HEK293T (cell line): Measurements from ENCODE around the gene TRMT11.
A peak's percentile ranks its signal among the peaks of the same experiment; 100 is the strongest.

ENCODE experiments used
- CTCF ChIA-PET: fragments of 350-600 bp; formaldehyde crosslinking; extraction: SDS; loops from one replicate; lab custom pipeline; 2021; ENCODE audit warnings: antibody characterized with exemption, inconsistent platforms; lab: Yijun Ruan, JAX
- POLR2A ChIA-PET: fragments of 350-600 bp; formaldehyde crosslinking; extraction: SDS; loops from one replicate; lab custom pipeline; 2020; ENCODE audit warnings: antibody characterized with exemption, inconsistent platforms; lab: Yijun Ruan, JAX
- DNase-seq: peaks from one replicate; pipeline ENCODE4 v3.0.0; 2012; ENCODE audit warnings: mixed read lengths; ENCODE audit errors: extremely low spot score
- ARNT ChIP-seq: fragments of 450-650 bp; IDR thresholded peaks from 2 replicates; pipeline ENCODE4 v1.6.1; 2017; ENCODE audit warnings: mild to moderate bottlenecking
- BHLHE40 ChIP-seq: fragments of 450-650 bp; IDR thresholded peaks from 2 replicates; pipeline ENCODE4 v1.6.1; 2016; ENCODE audit warnings: mild to moderate bottlenecking, moderate library complexity, borderline replicate concordance
- CTBP1 ChIP-seq: fragments of 450-650 bp; IDR thresholded peaks from 2 replicates; pipeline ENCODE4 v1.6.1; 2016; ENCODE audit warnings: borderline replicate concordance
- ELF4 ChIP-seq: fragments of 450-650 bp; IDR thresholded peaks from 2 replicates; pipeline ENCODE4 v1.6.1; 2017; ENCODE audit warnings: antibody characterized with exemption
- FOXA1 ChIP-seq: fragments of 450-650 bp; IDR thresholded peaks from 2 replicates; pipeline ENCODE4 v1.6.1; 2016; ENCODE audit warnings: mild to moderate bottlenecking
- FOXK2 ChIP-seq: fragments of 450-650 bp; IDR thresholded peaks from 2 replicates; pipeline ENCODE4 v1.6.1; 2016; ENCODE audit warnings: mild to moderate bottlenecking
- FOXM1 ChIP-seq: fragments of 450-650 bp; IDR thresholded peaks from 2 replicates; pipeline ENCODE4 v1.6.1; 2017; ENCODE audit warnings: mild to moderate bottlenecking, borderline replicate concordance
- HDGF ChIP-seq: fragments of 450-650 bp; IDR thresholded peaks from 2 replicates; pipeline ENCODE4 v1.6.1; 2017; ENCODE audit warnings: antibody characterized with exemption, borderline replicate concordance
- L3MBTL2 ChIP-seq: fragments of 450-650 bp; conservative IDR thresholded peaks from 2 replicates; pipeline ENCODE4 v1.6.1; 2016; ENCODE audit warnings: mild to moderate bottlenecking
- LEF1 ChIP-seq: fragments of 450-650 bp; IDR thresholded peaks from 2 replicates; pipeline ENCODE4 v1.6.1; 2017; ENCODE audit warnings: mild to moderate bottlenecking, borderline replicate concordance
- NFRKB ChIP-seq: fragments of 450-650 bp; IDR thresholded peaks from 2 replicates; pipeline ENCODE4 v1.6.1; 2016; ENCODE audit warnings: mild to moderate bottlenecking, moderate library complexity
- SP1 ChIP-seq: fragments of 450-650 bp; IDR thresholded peaks from 2 replicates; pipeline ENCODE4 v1.6.1; 2017
- SUZ12 ChIP-seq: fragments of 450-650 bp; IDR thresholded peaks from 2 replicates; pipeline ENCODE4 v1.6.1; 2016; ENCODE audit warnings: mild to moderate bottlenecking
- TARDBP ChIP-seq: fragments of 450-650 bp; IDR thresholded peaks from 2 replicates; pipeline ENCODE4 v1.6.1; 2016
- ZNF384 ChIP-seq: fragments of 450-650 bp; IDR thresholded peaks from 2 replicates; pipeline ENCODE4 v1.6.1; 2016
- TF ChIP-seq, protein P1 (sequence below): fragments of 450-650 bp; IDR thresholded peaks from 2 replicates; pipeline ENCODE4 v1.6.1; 2016

TRMT11 gene

GRCh38 chr6:126063512-126064146, 77.3 kb downstream of the TRMT11 start:
- TF ChIP-seq, protein P1, sequence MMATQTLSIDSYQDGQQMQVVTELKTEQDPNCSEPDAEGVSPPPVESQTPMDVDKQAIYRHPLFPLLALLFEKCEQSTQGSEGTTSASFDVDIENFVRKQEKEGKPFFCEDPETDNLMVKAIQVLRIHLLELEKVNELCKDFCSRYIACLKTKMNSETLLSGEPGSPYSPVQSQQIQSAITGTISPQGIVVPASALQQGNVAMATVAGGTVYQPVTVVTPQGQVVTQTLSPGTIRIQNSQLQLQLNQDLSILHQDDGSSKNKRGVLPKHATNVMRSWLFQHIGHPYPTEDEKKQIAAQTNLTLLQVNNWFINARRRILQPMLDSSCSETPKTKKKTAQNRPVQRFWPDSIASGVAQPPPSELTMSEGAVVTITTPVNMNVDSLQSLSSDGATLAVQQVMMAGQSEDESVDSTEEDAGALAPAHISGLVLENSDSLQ = peak; percentile 78
- TF ChIP-seq ELF4 = no peak
- TF ChIP-seq LEF1 = no peak
- TF ChIP-seq FOXM1 = no peak
- POLR2A ChIA-PET = interaction anchor here (1.5 kb wide), 1 partner anchor 9 kb away, joined by 3 read pairs; no protein-coding TSS in a partner anchor
- peak; percentile 56 for DNase-seq
- CTCF ChIA-PET = interaction anchor here (1.2 kb wide), 1 partner anchor 89 kb away, joined by 4 read pairs; no protein-coding TSS in a partner anchor

DNA sequence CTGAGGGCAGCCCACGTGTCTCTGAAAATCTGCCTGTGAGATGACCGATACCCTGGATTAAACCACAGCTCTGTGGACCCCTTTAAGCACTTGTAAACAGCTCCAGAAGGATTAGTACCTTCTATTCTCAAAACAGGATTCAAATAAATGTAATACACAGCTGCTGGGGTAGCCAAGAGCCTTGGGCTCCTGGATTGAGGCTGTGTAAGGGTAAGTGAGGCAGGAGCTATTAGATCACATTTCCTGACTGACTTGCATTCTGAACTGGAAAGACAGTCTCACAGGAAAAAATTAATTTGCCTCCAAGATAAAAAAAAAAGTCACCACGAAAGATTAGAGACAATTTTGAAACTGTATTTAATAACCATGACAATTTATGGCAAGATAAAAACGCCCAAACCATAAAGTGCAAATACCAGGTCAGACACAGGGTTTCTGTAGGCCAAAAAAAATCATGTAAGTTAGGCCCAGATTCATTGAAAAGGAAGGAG, 78.0 kb downstream of the TRMT11 start:
- CTCF ChIA-PET = interaction anchor here (0.6 to 1.2 kb wide), 2 partner anchors 90 to 1303 kb away, joined by 3 to 4 read pairs; no protein-coding TSS in a partner anchor
- no peak for TF ChIP-seq ARNT
- no peak for TF ChIP-seq FOXM1
- TF ChIP-seq CTBP1 = no peak
- no peak for TF ChIP-seq BHLHE40
- no peak for TF ChIP-seq ELF4
- no peak for TF ChIP-seq HDGF
- TF ChIP-seq NFRKB = no peak
- TF ChIP-seq FOXA1 = no peak
- no peak for TF ChIP-seq TARDBP
- TF ChIP-seq, protein P1 = no peak
- POLR2A ChIA-PET = interaction anchor here (1.5 to 1.6 kb wide), 2 partner anchors 10 to 78 kb away, joined by 3 to 7 read pairs; partner anchors contain the start of gene TRMT11
- no peak for DNase-seq

DNA sequence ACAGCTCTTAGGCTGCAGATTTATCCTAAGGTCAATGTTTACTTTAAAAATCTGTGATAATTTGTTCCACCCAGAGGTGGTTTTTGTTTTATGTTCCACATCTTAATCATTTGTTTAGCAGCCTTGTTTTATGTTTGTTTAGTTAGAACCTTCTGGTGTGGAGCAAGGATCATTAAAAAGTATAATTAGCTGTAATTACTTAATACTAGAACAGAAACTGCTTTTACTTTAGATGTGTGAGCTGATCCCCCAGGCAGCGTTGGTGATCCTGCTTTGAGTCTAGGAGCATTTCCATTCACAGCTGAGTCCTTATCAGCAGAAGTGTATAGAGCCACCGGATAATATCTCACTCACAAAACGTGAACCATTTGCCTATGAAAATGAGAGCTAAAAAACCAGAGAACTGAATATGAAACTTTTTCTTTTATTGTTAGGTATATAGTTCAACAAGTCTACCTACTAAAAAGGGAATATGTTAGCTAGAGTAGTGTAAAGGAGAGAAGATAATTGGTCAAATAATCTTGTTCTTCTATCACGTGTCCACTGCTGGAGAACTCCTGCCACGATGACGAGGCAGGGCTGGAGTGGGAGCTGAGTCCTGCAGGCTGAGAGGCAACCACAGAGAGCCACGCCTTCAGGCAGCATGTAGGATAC, 78.5 kb downstream of the TRMT11 start:
- ChIA-PET CTCF (interaction anchor here (0.6 kb wide), 1 partner anchor 1304 kb away, joined by 3 read pairs; no protein-coding TSS in a partner anchor), POLR2A (interaction anchor here (1.6 kb wide), 1 partner anchor 78 kb away, joined by 7 read pairs; the partner anchor contains the start of gene TRMT11)
- TF ChIP-seq HDGF = no peak
- TF ChIP-seq ARNT = no peak
- no peak for TF ChIP-seq L3MBTL2
- TF ChIP-seq SUZ12 = no peak
- no peak for TF ChIP-seq LEF1
- DNase-seq = peak; percentile 45

- ChIA-PET POLR2A (no interaction called here), CTCF (no interaction called here)
- DNase-seq = no peak
- no peak for TF ChIP-seq SUZ12
These were observed 80.0 kb downstream of the TRMT11 start for GRCh38 chr6:126066053-126067048.

GRCh38 chr6:126067073-126067472, 80.7 kb downstream of the TRMT11 start:
- POLR2A ChIA-PET = no interaction called here
- CTCF ChIA-PET = no interaction called here
- DNase-seq = no peak
- TF ChIP-seq FOXM1 (no peak), LEF1 (no peak), SUZ12 (no peak), ZNF384 (no peak), ELF4 (no peak), HDGF (no peak), FOXK2 (no peak), ARNT (no peak), TARDBP (no peak), L3MBTL2 (no peak), BHLHE40 (no peak), NFRKB (no peak), CTBP1 (no peak)
- TF ChIP-seq, protein P1 = no peak

- POLR2A ChIA-PET = no interaction called here
- TF ChIP-seq FOXM1 (no peak), ELF4 (no peak), FOXK2 (no peak), TARDBP (no peak), SP1 (no peak), L3MBTL2 (no peak), ZNF384 (no peak), NFRKB (no peak), FOXA1 (no peak), SUZ12 (no peak), ARNT (no peak), CTBP1 (no peak), HDGF (no peak), BHLHE40 (no peak)
- TF ChIP-seq, protein P1 = no peak
- DNase-seq = no peak
- CTCF ChIA-PET = no interaction called here
These were observed 83.1 kb downstream of the TRMT11 start for GRCh38 chr6:126069449-126069848.
